ENCODE data around the gene PPP1R15A.
A peak's percentile ranks its signal among the peaks of the same experiment; 100 is the strongest.
"Not testable (repeated sequence)": the region's sequence is repeated elsewhere in the genome, so short reads cannot be mapped to it uniquely, and the experiment has no call there.

PPP1R15A gene

DNA sequence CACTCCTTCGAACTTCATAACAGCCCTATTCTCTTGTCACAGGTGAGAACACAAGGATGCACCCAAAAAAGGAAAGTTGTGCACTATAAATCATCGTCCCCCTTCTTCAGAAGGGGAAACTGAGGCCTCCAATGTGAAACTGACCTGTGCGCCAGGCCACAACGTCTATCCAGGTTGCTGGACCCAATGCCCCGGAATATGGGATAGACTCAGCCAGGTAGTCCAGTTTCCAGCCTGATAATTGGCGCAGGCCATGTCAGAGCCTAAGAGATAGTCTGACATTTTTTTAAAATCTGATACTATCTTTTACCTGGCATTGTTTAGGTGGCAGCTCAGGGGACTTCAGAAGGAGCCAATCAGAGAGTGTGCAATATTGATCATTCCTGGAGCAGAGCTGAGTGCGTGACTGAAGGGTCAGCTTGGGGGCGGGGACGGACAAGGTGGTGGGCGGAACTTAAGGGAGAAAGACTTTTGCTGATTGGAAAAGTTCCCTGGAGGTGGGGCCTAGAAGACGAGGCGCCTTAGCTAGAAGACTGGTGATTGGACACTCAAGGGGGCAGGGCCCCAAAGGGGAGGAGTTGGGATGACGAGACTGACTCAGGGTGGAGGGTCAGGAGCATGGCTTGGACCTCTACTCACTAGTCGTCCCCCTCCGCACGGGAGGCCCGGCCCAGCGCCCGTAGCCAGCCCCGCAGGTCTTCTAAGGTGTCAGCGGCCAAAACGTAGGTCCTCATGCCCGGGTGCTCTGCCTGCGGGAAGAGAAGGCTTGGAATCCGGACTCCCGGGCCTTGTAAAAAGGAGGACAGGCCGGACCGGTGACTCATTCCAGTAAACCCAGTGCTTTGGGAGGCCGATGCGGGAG lies 12.3 kb upstream of the PPP1R15A start:
- no peak for DNase-seq (ENCODE audit: low read depth)

DNA sequence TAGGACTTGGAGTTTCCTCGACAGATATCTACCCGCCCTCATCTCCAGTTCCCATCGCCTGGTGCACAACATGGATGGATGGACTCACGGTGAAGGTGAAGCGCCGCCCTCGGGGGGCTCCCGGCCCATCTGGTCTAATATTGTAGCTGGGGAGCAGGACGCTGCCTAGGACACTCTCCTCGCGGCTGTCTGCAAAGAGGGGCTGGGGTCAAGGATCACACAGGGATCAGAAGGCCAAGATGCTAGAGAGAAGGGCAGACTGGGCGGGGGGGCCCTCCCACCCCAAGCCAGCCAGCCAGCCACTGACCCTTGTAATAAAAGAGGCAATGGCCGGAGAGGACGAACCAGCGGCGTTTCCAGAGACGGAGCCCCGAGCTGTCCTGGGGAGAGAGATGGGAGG lies 10.9 kb upstream of the PPP1R15A start:
- DNase-seq (ENCODE audit: low read depth) = no peak

DNA sequence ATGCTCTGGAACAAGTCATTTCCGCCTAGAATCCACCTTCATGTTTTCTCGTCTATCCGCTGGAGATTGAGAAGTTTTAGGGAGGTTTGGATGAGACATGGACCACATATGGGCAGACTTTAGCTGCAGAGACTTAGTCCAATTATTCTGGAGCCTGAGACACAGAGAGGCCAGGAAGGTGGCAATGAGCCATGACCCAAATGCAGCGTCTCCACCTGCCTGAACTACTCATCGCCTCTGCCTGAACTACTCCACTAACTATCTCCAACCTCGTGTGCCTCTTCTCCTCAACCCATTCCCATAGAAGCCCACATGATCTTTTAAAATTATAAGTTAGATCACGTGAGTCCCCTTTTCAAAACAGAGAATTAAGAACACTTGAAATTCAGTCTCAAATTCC lies 9.4 kb upstream of the PPP1R15A start:
- no peak for DNase-seq (ENCODE audit: low read depth)

DNA sequence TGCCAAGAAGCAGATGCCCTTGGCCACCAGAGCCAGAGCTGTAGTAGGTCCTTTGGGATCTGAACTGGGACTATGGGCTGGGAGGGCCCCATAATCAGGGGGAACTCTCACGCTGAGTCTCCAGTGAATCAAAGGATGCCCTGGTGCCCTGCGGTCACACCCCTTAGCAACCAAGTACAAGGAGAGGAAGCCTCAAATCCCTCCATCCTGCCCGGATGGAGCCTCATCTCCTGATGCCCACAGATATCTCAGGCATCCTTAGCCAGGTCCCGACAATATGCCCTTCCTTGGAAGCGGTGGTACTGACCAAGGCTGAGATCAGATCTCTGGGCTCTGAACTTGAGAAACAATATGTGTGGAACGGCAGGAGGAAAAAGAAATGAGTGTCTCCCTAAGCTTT lies 5.5 kb upstream of the PPP1R15A start:
- no peak for DNase-seq (ENCODE audit: low read depth)

DNA sequence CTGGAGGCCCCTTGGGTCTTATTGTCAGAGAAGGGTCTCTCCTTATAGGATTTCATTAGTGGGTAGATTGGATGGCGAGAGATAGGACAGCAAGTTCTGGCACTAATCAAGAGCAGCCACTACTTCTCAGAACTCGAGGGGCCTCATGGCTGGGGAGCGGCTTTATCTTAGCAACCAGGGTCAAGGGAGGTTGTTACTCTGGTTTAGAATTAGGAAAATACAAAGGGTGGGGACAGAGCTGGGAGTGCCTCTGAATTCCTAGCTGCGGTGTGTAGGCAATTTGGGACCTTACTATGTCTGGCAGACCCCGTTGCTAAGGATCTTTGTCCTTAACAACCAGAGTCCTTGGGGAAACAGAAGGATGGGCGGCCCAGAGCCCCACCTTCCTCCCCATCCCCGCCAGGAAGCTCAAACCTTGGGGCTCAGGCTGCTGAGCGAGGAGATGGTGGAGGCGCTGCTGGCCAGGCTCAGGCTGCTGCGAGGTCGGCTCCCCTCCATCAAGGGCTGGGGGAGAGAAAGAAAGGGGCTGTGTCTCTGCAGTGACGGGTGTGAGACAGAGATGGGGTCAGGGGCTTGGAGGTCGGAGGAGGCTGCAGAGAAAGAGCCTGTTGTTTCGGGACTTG lies 5.0 kb upstream of the PPP1R15A start:
- DNase-seq (ENCODE audit: low read depth) = no peak

DNA sequence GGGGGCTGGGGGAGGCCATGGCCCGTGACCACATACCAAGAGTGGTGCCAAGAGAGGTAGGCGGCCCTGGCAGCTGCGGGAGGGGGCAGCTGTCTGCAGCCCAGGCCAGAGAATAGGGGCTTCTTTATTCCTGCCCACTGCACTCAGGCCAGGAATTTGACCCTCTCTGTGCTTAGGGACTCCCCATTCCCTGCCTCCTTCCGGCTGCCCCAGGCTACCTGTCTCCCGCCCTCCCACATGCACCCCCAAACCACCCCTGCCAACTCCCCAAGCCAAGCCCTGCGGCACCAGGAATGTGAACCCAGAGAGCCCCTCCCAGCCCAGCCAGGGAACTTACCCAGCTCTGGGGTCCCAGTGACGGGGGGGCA lies 4.5 kb upstream of the PPP1R15A start:
- no peak for DNase-seq (ENCODE audit: low read depth)

DNA sequence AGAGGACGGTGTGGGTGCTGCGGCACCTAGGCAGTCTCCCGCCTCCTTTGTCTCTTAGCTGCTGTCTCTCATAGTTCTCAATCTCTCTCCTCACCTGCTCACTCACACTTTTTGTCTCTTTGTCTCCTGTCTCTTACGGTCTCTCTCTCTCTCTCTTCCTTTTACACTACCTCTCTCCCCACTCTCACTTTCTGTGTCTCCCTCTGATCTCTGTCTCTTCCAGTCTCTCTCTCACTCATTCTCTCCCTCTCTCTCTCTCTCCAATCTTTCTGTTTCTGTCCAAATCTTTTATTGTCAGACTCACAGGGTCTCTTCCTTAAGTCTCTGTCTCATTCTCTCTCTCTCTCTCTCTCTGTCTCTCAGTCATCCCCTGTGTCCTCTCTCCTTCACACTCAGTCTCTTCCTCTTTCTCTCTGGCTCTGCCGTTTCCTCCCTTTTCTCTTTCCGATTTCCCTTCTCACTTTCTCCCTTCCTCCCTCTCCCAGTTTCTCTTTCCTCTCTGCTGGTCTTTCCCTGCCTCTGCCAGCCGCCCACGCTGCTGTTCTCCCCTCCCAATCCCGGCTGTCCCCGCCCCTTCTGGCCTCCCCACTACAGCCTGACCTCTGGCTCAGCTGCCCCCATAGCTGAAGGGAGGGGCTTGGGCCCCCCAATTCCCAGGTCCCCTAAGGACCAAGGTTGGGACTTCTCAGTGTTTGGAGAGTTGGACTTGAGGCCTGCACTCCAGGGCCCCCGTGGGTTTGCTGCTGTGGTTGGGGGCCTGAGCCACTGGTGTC lies 3.9 kb upstream of the PPP1R15A start, which contains the start of gene PLEKHA4:
Gene PLEKHA4, minus strand, starts transcription at position 504 of the 773 bp plus-strand sequence. CDS start 997 bp downstream, outside the sequence.
- DNase-seq (ENCODE audit: low read depth) = no peak

DNA sequence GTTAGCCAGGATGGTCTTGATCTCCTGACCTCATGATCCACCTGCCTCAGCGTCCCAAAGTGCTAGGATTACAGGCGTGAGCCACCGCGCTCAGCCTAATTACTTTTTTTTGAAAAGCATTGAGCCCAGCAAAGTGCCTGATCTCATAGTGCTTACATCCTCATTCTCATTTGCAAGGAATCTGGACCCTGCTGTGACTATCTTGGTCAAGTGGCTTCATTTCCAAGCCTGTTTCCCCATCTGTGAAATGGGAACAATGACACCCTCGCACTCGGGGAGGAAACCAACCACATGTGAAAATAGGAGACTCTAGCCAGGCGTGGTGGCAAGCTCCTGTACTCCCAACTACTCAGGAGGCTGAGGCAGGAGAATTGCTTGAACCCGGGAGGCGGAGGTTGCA lies 2.2 kb upstream of the PPP1R15A start:
- no peak for DNase-seq (ENCODE audit: low read depth)

DNA sequence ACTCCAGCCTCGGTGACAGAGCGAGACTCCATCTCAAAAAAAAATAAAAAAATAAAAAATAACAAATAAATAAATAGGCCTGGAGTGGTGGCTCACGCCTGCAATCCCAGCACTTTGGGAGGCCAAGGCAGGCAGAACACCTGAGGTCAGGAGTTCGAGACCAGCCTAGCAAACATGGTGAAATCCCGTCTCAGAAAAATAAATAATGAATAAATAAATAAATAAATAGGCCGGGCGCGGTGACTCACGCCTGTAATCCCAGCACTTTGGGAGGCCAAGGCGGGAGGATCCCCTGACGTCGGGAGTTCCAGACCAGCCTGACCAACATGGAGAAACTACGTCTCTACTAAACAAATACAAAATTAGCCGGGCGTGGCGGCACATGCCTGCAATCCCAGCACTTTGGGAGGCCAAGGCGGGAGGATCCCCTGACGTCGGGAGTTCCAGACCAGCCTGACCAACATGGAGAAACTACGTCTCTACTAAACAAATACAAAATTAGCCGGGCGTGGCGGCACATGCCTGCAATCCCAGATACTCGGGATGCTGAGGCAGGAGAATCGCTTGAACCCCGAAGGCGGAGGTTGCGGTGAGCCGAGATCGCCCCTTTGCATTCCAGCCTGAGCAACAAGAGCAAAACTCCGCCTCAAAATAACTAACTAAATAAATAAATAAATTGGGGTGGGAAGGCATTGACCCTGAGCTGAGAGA lies 595 bp upstream of the PPP1R15A start:
- DNase-seq (ENCODE audit: low read depth) = not testable (repeated sequence)

DNA sequence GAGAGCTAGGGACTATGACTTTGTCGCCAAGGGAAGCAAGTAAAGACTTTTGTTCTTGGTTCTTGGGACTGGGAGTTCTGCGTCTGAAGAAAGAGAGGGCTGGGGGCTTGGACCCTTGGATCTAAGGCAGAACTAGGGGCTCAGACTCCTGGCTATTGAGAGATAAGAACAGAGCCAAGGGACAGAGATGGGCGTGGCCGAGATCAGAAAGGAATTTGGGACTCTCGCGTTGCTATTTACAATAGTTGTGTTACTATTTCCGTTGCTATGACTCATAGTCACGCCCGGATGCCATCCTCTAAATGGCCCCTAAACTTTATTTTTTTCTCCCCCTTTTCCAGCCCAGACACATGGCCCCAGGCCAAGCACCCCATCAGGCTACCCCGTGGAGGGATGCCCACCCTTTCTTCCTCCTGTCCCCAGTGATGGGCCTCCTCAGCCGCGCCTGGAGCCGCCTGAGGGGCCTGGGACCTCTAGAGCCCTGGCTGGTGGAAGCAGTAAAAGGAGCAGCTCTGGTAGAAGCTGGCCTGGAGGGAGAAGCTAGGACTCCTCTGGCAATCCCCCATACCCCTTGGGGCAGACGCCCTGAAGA lies 759 bp downstream of the PPP1R15A start:
- DNase-seq (ENCODE audit: low read depth) = peak; percentile 90

DNA sequence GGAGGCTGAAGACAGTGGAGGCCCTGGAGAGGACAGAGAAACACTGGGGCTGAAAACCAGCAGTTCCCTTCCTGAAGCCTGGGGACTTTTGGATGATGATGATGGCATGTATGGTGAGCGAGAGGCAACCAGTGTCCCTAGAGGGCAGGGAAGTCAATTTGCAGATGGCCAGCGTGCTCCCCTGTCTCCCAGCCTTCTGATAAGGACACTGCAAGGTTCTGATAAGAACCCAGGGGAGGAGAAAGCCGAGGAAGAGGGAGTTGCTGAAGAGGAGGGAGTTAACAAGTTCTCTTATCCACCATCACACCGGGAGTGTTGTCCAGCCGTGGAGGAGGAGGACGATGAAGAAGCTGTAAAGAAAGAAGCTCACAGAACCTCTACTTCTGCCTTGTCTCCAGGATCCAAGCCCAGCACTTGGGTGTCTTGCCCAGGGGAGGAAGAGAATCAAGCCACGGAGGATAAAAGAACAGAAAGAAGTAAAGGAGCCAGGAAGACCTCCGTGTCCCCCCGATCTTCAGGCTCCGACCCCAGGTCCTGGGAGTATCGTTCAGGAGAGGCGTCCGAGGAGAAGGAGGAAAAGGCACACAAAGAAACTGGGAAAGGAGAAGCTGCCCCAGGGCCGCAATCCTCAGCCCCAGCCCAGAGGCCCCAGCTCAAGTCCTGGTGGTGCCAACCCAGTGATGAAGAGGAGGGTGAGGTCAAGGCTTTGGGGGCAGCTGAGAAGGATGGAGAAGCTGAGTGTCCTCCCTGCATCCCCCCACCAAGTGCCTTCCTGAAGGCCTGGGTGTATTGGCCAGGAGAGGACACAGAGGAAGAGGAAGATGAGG lies 1.5 kb downstream of the PPP1R15A start:
- no peak for DNase-seq (ENCODE audit: low read depth)

DNA sequence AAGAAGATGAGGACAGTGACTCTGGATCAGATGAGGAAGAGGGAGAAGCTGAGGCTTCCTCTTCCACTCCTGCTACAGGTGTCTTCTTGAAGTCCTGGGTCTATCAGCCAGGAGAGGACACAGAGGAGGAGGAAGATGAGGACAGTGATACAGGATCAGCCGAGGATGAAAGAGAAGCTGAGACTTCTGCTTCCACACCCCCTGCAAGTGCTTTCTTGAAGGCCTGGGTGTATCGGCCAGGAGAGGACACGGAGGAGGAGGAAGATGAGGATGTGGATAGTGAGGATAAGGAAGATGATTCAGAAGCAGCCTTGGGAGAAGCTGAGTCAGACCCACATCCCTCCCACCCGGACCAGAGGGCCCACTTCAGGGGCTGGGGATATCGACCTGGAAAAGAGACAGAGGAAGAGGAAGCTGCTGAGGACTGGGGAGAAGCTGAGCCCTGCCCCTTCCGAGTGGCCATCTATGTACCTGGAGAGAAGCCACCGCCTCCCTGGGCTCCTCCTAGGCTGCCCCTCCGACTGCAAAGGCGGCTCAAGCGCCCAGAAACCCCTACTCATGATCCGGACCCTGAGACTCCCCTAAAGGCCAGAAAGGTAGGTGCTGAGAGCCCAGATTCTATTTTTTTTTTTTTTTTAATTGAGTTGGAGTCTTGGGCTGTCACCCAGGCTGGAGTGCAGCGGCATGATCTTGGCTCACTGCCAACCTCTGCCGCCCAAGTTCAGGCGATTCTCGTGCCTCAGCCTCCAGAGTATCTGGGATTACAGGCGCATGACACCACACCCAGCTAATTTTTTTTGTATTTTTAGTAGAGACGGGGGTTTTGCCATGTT lies 2.3 kb downstream of the PPP1R15A start:
- peak; percentile 68 for DNase-seq (ENCODE audit: low read depth)

DNA sequence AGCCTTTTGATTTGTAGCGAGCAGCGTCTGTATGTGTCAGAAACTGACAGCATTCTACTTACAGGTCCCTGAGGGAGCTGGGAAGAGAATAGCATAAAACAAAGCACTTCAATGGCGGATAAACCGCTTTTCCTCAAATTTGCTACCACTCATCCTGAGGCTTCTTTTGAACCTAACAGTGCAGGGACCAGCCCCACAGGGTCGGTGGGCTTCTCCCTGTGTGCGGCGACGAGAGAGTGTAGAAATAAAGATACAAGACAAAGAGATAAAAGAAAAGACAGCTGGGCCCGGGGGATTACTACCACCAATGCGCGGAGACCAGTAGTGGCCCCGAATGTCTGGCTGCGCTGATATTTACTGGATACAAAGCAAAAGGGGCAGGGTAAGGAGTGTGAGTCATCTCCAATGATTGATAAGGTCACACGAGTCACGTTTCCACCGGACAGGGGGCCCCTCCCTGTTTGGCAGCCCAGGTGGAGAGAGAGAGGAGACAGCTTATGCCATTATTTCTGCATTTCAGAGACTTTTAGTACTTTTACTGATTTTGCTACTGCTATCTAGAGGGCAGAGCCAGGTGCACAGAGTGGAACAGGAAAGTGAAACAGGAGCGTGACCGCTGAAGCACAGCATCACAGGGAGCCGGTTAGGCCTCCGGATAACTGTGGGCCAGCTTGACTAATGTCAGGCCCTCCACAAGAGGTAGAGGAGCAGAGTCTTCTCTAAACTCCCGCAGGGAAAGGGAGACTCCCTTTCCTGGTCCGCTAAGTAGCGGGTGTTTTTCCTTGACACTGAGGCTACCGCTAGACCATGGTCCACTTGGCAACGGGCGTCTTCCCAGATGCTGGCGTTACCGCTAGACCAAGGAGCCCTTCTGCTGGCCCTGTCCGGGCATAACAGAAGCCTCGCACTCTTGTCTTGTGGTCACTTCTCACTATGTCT lies 4.1 kb downstream of the PPP1R15A start:
- not testable (repeated sequence) for DNase-seq (ENCODE audit: low read depth)

DNA sequence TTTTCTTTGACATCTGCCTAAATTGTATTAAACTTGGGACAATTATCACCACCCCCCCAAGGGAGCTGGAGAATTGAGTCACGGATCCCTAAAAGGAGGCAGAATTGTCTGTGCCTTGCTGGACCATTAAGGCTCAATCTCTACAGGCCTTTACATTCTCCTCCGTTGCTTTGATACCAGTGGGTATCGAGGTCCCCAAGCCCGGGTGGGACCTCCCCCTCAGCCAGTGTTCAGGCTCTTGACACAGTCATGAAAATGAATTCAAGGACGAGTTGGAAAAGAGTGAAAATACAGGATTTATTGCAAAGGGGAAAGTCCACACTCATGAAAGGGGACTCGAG lies 5.6 kb downstream of the PPP1R15A start:
- no peak for DNase-seq (ENCODE audit: low read depth)

DNA sequence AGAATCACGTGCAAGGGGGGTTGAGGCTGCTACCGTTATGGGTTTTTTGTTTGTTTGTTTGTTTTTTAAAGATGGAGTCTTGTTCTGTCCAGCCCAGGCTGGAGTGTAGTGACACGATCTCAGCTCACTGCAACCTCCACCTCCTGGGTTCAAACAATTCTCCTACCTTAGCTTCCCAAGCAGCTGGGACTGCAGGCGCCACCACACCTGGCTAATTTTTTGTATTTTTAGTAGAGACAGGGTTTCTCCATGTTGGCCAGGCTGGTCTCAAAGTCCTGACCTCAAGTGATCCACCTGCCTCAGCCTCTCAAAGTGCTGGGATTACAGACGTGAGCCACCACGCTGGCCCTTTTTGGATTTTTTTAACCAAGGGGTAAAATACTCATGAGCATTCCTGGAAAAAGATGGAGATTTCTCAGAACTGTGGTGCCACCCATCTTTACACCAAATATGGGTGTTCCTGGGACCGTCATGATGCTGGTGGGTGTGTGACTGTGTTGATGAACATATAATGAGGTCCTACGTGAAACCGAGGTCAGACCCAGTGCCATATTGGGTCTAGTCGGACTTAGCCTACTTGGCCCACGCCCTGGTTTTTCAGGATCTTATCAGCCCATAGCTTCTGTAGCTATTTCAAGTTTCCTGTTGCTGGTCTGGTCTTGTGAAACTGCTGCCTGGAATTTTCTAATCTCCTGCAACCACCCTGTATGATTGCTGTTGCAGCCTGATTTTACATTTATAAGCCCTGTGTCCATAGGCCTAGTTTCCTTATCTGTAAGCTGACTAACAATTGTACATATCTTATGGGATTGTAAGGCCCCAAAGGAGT lies 6.2 kb downstream of the PPP1R15A start:
- DNase-seq (ENCODE audit: low read depth) = no peak

DNA sequence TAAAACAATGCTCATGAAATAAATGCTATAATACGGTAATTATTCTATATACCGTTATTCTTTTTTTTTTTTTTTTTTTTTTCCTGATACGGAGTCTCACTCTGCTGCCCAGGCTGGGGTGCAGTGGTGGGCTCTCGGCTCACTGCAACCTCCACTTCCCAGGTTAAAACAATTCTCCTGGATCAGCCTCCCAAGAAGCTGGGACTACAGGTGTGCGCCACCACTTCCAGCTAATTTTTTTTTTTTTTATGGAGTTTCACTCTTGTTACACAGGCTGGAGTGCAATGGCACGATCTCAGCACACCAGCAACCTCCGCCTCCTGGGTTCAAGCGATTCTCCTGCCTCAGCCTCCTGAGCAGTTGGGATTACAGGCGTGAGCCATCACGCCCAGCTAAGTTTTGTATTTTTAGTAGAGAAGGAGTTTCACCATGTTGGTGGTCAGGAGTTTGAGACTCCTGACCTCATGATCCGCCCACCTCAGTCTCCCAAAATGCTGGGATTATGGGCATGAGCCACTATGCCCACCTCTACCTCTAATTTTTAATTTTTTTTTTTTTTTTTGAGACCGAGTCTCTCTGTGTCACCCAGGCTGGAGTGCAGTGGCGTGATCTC lies 6.9 kb downstream of the PPP1R15A start:
- DNase-seq (ENCODE audit: low read depth) = no peak

DNA sequence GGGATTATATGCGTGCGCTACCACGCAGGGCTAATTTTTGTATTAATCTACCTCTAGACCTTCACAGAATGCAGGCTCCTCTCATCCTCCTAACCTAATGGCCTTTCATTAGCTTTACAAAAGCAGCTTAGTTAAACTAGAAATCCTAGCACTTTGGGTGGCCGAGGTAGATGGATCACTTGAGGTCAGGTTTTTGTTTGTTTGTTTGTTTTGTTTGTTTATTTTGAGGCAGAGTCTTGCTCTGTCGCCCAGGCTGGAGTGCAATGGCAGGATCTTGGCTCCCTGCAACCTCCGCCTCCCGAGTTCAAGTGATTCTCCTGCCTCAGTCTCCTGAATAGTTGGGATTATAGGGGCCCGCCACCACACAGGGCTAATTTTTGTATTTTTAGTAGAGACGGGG lies 7.5 kb downstream of the PPP1R15A start:
- DNase-seq (ENCODE audit: low read depth) = not testable (repeated sequence)

All from HS-5 (cell line).